HepG2 (cell line): ENCODE measurements around the gene TTLL1. TPM values are rescaled to one million over a fixed set of nuclear protein-coding genes. Genes with fewer than 3 reads are reported as not detected.

Source experiments
- ARHGAP35 ChIP-seq: sonication (generic); formaldehyde crosslinking; IDR thresholded peaks from 2 replicates; pipeline ENCODE4 v1.9.0; 2022; ENCODE audit warnings: mild to moderate bottlenecking, inconsistent platforms, moderate library complexity, missing genetic modification reagents, borderline replicate concordance
- CERS6 ChIP-seq: sonication (generic); formaldehyde crosslinking; IDR thresholded peaks from 2 replicates; pipeline ENCODE4 v1.5.0; 2020; ENCODE audit warnings: missing genetic modification reagents
- GATAD1 ChIP-seq: IDR thresholded peaks from 2 replicates; pipeline ENCODE4 v1.6.1; 2016; ENCODE audit warnings: missing genetic modification reagents, missing compliant biosample characterization
- HOXA7 ChIP-seq: sonication (generic); formaldehyde crosslinking; IDR thresholded peaks from 2 replicates; pipeline ENCODE4 v1.8.1; 2022; ENCODE audit warnings: mild to moderate bottlenecking, missing genetic modification reagents, moderate library complexity
- JUN ChIP-seq: sonication (generic); formaldehyde crosslinking; IDR thresholded peaks from 2 replicates; pipeline ENCODE4 v1.4.0; 2020; ENCODE audit warnings: mild to moderate bottlenecking, missing genetic modification reagents
- MAZ ChIP-seq, 2 experiments: sonication (generic) in 1 of 2; formaldehyde crosslinking in 1 of 2; IDR thresholded peaks; 2 replicates each; pipeline versions ENCODE4 v1.5.0 to v1.6.1; 2012 to 2020; ENCODE audit warnings: low read depth in 2 of 2, mild to moderate bottlenecking in 2 of 2, borderline replicate concordance in 1 of 2, improper control_type of control experiment in 1 of 2, low read length in 1 of 2, missing genetic modification reagents in 1 of 2, moderate library complexity in 1 of 2
- NCOA1 ChIP-seq: sonication (generic); formaldehyde crosslinking; IDR thresholded peaks from 2 replicates; pipeline ENCODE4 v1.9.0; 2021; ENCODE audit warnings: missing genetic modification reagents
- SRF ChIP-seq: IDR thresholded peaks from 2 replicates; pipeline ENCODE4 v1.6.1; 2011; ENCODE audit warnings: mild to moderate bottlenecking, low read depth, low read length, moderate library complexity
- SRSF4 ChIP-seq: fragments of 200-400 bp; formaldehyde crosslinking; IDR thresholded peaks from one replicate; pipeline ENCODE4 v1.6.1; 2018; ENCODE audit warnings: mild to moderate bottlenecking, low read depth, low read length, moderate library complexity; ENCODE audit not compliant: poor library complexity, severe bottlenecking
- ZBTB42 ChIP-seq: sonication (generic); formaldehyde crosslinking; IDR thresholded peaks from 2 replicates; pipeline ENCODE4 v1.5.0; 2020; ENCODE audit warnings: mild to moderate bottlenecking, missing genetic modification reagents
- ZKSCAN8 ChIP-seq: IDR thresholded peaks from 2 replicates; pipeline ENCODE4 v1.6.1; 2016; ENCODE audit warnings: borderline replicate concordance, missing genetic modification reagents, missing compliant biosample characterization
- ZNF280D ChIP-seq: sonication (generic); formaldehyde crosslinking; IDR thresholded peaks from 2 replicates; pipeline ENCODE4 v1.5.1; 2020; ENCODE audit warnings: mild to moderate bottlenecking, missing genetic modification reagents
- ZNF431 ChIP-seq: sonication (generic); formaldehyde crosslinking; IDR thresholded peaks from 2 replicates; pipeline ENCODE4 v1.9.0; 2022; ENCODE audit warnings: missing genetic modification reagents, low read depth, mild to moderate bottlenecking, borderline replicate concordance
- ZNF614 ChIP-seq: IDR thresholded peaks from 2 replicates; pipeline ENCODE4 v1.6.1; 2018; ENCODE audit warnings: missing biosample characterization, missing genetic modification reagents, inconsistent platforms, borderline replicate concordance
- polyA plus RNA-seq, 8 experiments: library from polyadenylated mRNA; depleted of rRNA in 3 of 8; stranded (reverse) in 7 of 8; unstranded in 1 of 8; fragments of >200 nt; fragmentation: Illumina TruSeq in 4 of 8; extraction: Trizol in 4 of 8; gene quantifications; 2 replicates each; pipeline versions ENCODE4 v1.2.1 to v1.2.3, GENCODE V29; 2011 to 2016; ENCODE audit warnings: low read depth in 4 of 8, missing spikeins in 1 of 8, mixed read lengths in 1 of 8; ENCODE audit not compliant: insufficient read depth in 1 of 8
- total RNA-seq, 5 experiments: library from RNA; depleted of rRNA; stranded (reverse); fragments of >200 nt; fragmentation: Illumina TruSeq; extraction: Trizol; gene quantifications; 2 replicates each; pipeline ENCODE4 v1.2.3, GENCODE V29; 2016; ENCODE audit warnings: low read depth in 1 of 5
- TF ChIP-seq, protein P1 (sequence below): sonication (generic); formaldehyde crosslinking; IDR thresholded peaks from 2 replicates; pipeline ENCODE4 v1.4.0; 2020; ENCODE audit warnings: missing genetic modification reagents
- TF ChIP-seq, protein P2 (sequence below): sonication (generic); formaldehyde crosslinking; IDR thresholded peaks from 2 replicates; pipeline ENCODE4 v1.8.0; 2022; ENCODE audit warnings: mild to moderate bottlenecking, missing genetic modification reagents, moderate library complexity
- TF ChIP-seq, protein P3 (sequence below): sonication (generic); formaldehyde crosslinking; IDR thresholded peaks from 2 replicates; pipeline ENCODE4 v1.4.0; 2020; ENCODE audit warnings: mild to moderate bottlenecking, missing genetic modification reagents
- TF ChIP-seq, protein P4 (sequence below): sonication (generic); formaldehyde crosslinking; IDR thresholded peaks from 2 replicates; pipeline ENCODE4 v1.4.0; 2020; ENCODE audit warnings: mild to moderate bottlenecking, missing genetic modification reagents

The TTLL1 gene
- total and polyA plus RNA-seq, 2 of the 13 experiments (the other 11 are each of a cell fraction or from before 2014, with no cell fraction given), result 1.6 to 5.3 TPM

- TF ChIP-seq SRSF4 (no peak), NCOA1 (CRISPR knock-in tag) (no peak), ZBTB42 (CRISPR knock-in tag) (0 out of 2 replicates have a peak, but pooled peaks have one; percentile 18), ZNF614 (CRISPR knock-in tag) (no peak), CERS6 (no peak), HOXA7 (CRISPR knock-in tag) (no peak), ZNF280D (peak; percentile 9; the same call in 1 of the 2 replicates), MAZ (IDR thresholded peaks at IDR 0.05; ENCODE audit: borderline replicate concordance, low read depth, low read length) (no peak), MAZ (CRISPR knock-in tag; IDR thresholded peaks at IDR 0.05; ENCODE audit: low read depth) (no peak), JUN (CRISPR knock-in tag) (no peak), ZNF431 (no peak), ZKSCAN8 (no peak), GATAD1 (CRISPR knock-in tag) (no peak), SRF (no peak), ARHGAP35 (CRISPR knock-in tag) (no peak)
- TF ChIP-seq, protein P1, sequence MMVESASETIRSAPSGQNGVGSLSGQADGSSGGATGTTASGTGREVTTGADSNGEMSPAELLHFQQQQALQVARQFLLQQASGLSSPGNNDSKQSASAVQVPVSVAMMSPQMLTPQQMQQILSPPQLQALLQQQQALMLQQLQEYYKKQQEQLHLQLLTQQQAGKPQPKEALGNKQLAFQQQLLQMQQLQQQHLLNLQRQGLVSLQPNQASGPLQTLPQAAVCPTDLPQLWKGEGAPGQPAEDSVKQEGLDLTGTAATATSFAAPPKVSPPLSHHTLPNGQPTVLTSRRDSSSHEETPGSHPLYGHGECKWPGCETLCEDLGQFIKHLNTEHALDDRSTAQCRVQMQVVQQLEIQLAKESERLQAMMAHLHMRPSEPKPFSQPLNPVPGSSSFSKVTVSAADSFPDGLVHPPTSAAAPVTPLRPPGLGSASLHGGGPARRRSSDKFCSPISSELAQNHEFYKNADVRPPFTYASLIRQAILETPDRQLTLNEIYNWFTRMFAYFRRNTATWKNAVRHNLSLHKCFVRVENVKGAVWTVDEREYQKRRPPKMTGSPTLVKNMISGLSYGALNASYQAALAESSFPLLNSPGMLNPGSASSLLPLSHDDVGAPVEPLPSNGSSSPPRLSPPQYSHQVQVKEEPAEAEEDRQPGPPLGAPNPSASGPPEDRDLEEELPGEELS, result no peak
- TF ChIP-seq, protein P2, sequence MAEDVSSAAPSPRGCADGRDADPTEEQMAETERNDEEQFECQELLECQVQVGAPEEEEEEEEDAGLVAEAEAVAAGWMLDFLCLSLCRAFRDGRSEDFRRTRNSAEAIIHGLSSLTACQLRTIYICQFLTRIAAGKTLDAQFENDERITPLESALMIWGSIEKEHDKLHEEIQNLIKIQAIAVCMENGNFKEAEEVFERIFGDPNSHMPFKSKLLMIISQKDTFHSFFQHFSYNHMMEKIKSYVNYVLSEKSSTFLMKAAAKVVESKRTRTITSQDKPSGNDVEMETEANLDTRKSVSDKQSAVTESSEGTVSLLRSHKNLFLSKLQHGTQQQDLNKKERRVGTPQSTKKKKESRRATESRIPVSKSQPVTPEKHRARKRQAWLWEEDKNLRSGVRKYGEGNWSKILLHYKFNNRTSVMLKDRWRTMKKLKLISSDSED (CRISPR knock-in tag), result no peak
- TF ChIP-seq, protein P3, sequence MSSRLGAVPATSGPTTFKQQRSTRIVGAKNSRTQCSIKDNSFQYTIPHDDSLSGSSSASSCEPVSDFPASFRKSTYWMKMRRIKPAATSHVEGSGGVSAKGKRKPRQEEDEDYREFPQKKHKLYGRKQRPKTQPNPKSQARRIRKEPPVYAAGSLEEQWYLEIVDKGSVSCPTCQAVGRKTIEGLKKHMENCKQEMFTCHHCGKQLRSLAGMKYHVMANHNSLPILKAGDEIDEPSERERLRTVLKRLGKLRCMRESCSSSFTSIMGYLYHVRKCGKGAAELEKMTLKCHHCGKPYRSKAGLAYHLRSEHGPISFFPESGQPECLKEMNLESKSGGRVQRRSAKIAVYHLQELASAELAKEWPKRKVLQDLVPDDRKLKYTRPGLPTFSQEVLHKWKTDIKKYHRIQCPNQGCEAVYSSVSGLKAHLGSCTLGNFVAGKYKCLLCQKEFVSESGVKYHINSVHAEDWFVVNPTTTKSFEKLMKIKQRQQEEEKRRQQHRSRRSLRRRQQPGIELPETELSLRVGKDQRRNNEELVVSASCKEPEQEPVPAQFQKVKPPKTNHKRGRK, result no peak
- TF ChIP-seq, protein P4, sequence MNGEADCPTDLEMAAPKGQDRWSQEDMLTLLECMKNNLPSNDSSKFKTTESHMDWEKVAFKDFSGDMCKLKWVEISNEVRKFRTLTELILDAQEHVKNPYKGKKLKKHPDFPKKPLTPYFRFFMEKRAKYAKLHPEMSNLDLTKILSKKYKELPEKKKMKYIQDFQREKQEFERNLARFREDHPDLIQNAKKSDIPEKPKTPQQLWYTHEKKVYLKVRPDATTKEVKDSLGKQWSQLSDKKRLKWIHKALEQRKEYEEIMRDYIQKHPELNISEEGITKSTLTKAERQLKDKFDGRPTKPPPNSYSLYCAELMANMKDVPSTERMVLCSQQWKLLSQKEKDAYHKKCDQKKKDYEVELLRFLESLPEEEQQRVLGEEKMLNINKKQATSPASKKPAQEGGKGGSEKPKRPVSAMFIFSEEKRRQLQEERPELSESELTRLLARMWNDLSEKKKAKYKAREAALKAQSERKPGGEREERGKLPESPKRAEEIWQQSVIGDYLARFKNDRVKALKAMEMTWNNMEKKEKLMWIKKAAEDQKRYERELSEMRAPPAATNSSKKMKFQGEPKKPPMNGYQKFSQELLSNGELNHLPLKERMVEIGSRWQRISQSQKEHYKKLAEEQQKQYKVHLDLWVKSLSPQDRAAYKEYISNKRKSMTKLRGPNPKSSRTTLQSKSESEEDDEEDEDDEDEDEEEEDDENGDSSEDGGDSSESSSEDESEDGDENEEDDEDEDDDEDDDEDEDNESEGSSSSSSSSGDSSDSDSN, result no peak
Measured at GRCh38 chr22:43015677-43016042, 73.5 kb downstream of the TTLL1 start (continued).
